B cell (primary cell): ENCODE data around the gene ZNF132. TPM values are rescaled to one million over a fixed set of nuclear protein-coding genes. Genes with fewer than 3 reads are reported as not detected.
A peak's percentile ranks its signal among the peaks of the same experiment; 100 is the strongest.

Source experiments
- ATAC-seq: fragments of 200-7000 bp; cut with Tn5 transposase; one replicate; pipeline ENCODE4 v1.10.0; 2021; ENCODE audit warnings: low read depth, mild to moderate bottlenecking, moderate number of reproducible peaks, moderate library complexity
- CTCF ChIA-PET: fragments of 350-600 bp; sonication (Branson Sonifier 250); formaldehyde crosslinking; loops from one replicate; lab custom pipeline; 2021; ENCODE audit warnings: antibody characterized with exemption, inconsistent platforms; lab: Charles Lee
- POLR2A ChIA-PET: fragments of 350-600 bp; sonication (Branson Sonifier 250); formaldehyde crosslinking; loops from one replicate; lab custom pipeline; 2021; ENCODE audit warnings: antibody characterized with exemption; lab: Charles Lee
- DNase-seq: peaks from one replicate; pipeline ENCODE4 v3.0.0; 2013
- H2AFZ ChIP-seq: 2 replicates; pipeline ENCODE4 v1.6.1; 2012; ENCODE audit warnings: mild to moderate bottlenecking, low read depth, low read length; ENCODE audit not compliant: insufficient read depth, poor library complexity, severe bottlenecking
- H3K27ac ChIP-seq, 2 donors: 1 replicate in 1 of 2; 2 replicates in 1 of 2; pipeline ENCODE4 v1.5.1; 2012 to 2013; ENCODE audit warnings: low read length in 2 of 2, mild to moderate bottlenecking in 2 of 2, moderate library complexity in 1 of 2
- H3K27me3 ChIP-seq, 4 experiments: fragments of 200-600 bp in 1 of 4; sonication (generic) in 1 of 4; replicated peaks in 1 of 4; 1 replicate in 2 of 4; 2 replicates in 2 of 4; pipeline versions ENCODE4 v1.6.1 to v1.7.0; 2013 to 2016; ENCODE audit warnings: low read length in 3 of 4, mild to moderate bottlenecking in 2 of 4, mixed read lengths in 1 of 4, moderate library complexity in 1 of 4; ENCODE audit not compliant: insufficient read depth in 4 of 4, control insufficient read depth in 3 of 4; ENCODE audit errors: control extremely low read depth in 1 of 4
- H3K36me3 ChIP-seq, 2 experiments: replicated peaks in 1 of 2; 1 replicate in 1 of 2; 2 replicates in 1 of 2; pipeline versions ENCODE4 v1.6.1 to v1.7.1; 2013; ENCODE audit warnings: low read length in 1 of 2; ENCODE audit not compliant: insufficient read depth in 2 of 2, control insufficient read depth in 1 of 2; ENCODE audit errors: control extremely low read depth in 1 of 2, extremely low read depth in 1 of 2
- H3K4me1 ChIP-seq, 2 donors: fragments of 200-600 bp in 1 of 2; sonication (generic) in 1 of 2; 1 replicate in 1 of 2; 2 replicates in 1 of 2; pipeline versions ENCODE4 v1.5.1 to v1.6.1; 2013 to 2017; ENCODE audit warnings: low read length in 2 of 2; ENCODE audit not compliant: control insufficient read depth in 2 of 2, insufficient read depth in 2 of 2
- H3K4me2 ChIP-seq: replicated peaks from 2 replicates; pipeline ENCODE3; 2012; ENCODE audit warnings: mild to moderate bottlenecking, low read depth, low read length; ENCODE audit not compliant: poor library complexity, severe bottlenecking
- H3K4me3 ChIP-seq, 5 experiments: fragments of 200-600 bp in 1 of 5; sonication (generic) in 1 of 5; 1 replicate in 3 of 5; 2 replicates in 2 of 5; pipeline versions ENCODE4 v1.5.1 to v1.7.0; 2011 to 2016; ENCODE audit warnings: low read length in 4 of 5, mild to moderate bottlenecking in 4 of 5, low read depth in 2 of 5, control low read depth in 1 of 5, moderate library complexity in 1 of 5; ENCODE audit not compliant: insufficient read depth in 1 of 5; ENCODE audit errors: control extremely low read depth in 1 of 5, extremely low read depth in 1 of 5
- H3K79me2 ChIP-seq: fragments of 200-600 bp; sonication (generic); one replicate; pipeline ENCODE4 v1.6.0; 2016; ENCODE audit warnings: low read length; ENCODE audit not compliant: control insufficient read depth, insufficient read depth
- H3K9ac ChIP-seq: fragments of 200-600 bp; sonication (generic); 2 replicates; pipeline ENCODE4 v1.6.1; 2017; ENCODE audit warnings: mild to moderate bottlenecking, low read length, moderate library complexity
- H3K9me3 ChIP-seq, 3 donors: one replicate each; pipeline versions ENCODE4 v1.6.1 to v1.7.1; 2013; ENCODE audit warnings: low read length in 2 of 3; ENCODE audit not compliant: control insufficient read depth in 2 of 3, insufficient read depth in 1 of 3; ENCODE audit errors: control extremely low read depth in 1 of 3
- H4K20me1 ChIP-seq: 2 replicates; pipeline ENCODE4 v1.6.0; 2012; ENCODE audit warnings: mild to moderate bottlenecking, low read length; ENCODE audit not compliant: insufficient read depth, control insufficient read depth, poor library complexity, severe bottlenecking
- H3K27ac Mint-ChIP-seq: one replicate; pipeline ENCODE4 v1.8.0; 2021; ENCODE audit warnings: mixed read lengths
- H3K27me3 Mint-ChIP-seq: one replicate; pipeline ENCODE4 v1.8.0; 2021; ENCODE audit warnings: mixed read lengths
- H3K4me1 Mint-ChIP-seq: one replicate; pipeline ENCODE4 v1.8.0; 2021; ENCODE audit warnings: mixed read lengths
- H3K4me3 Mint-ChIP-seq: one replicate; pipeline ENCODE4 v1.8.0; 2021; ENCODE audit warnings: mixed read lengths
- H3K9me3 Mint-ChIP-seq: one replicate; pipeline ENCODE4 v1.8.0; 2022; ENCODE audit warnings: mixed read lengths; ENCODE audit not compliant: insufficient read depth
- CTCF ChIP-seq: fragments of 200-600 bp; IDR thresholded peaks from one replicate; pipeline ENCODE4 v1.8.0; 2022; ENCODE audit warnings: antibody characterized with exemption, mild to moderate bottlenecking
- EZH2 ChIP-seq: IDR thresholded peaks from 2 replicates; pipeline ENCODE4 v1.6.1; 2012; ENCODE audit warnings: borderline replicate concordance, low read depth, mild to moderate bottlenecking, moderate library complexity, low read length; ENCODE audit not compliant: insufficient read depth, poor library complexity, severe bottlenecking
- WGBS: methylation state at CpG from one replicate; pipeline ENCODE4 v1.1.5; 2013; ENCODE audit warnings: missing lambda C conversion rate; ENCODE audit not compliant: insufficient coverage; 5-methylcytosine and 5-hydroxymethylcytosine counted together
- intact Hi-C: fragments of 100-400 bp; cut with micrococcal nuclease; formaldehyde crosslinking; loops from one replicate; pipeline ENCODE4 v1.10.0; 2022
- polyA plus RNA-seq: library from polyadenylated mRNA; depleted of rRNA; stranded (reverse); fragments of >200 nt; gene quantifications from 2 replicates; pipeline ENCODE4 v1.2.3, GENCODE V29; 2012
- total RNA-seq, 2 donors: library from RNA; stranded (reverse); fragments of 120-200 nt in 1 of 2; gene quantifications; 1 replicate in 1 of 2; 2 replicates in 1 of 2; pipeline versions ENCODE4 v1.2.3 to v1.2.4, GENCODE V29; 2013 to 2022

Gene ZNF132
- total and polyA plus RNA-seq, 2 donors (not counting 1 experiment from before 2014, with no cell fraction given): 1.6 to 14.7 TPM

DNA sequence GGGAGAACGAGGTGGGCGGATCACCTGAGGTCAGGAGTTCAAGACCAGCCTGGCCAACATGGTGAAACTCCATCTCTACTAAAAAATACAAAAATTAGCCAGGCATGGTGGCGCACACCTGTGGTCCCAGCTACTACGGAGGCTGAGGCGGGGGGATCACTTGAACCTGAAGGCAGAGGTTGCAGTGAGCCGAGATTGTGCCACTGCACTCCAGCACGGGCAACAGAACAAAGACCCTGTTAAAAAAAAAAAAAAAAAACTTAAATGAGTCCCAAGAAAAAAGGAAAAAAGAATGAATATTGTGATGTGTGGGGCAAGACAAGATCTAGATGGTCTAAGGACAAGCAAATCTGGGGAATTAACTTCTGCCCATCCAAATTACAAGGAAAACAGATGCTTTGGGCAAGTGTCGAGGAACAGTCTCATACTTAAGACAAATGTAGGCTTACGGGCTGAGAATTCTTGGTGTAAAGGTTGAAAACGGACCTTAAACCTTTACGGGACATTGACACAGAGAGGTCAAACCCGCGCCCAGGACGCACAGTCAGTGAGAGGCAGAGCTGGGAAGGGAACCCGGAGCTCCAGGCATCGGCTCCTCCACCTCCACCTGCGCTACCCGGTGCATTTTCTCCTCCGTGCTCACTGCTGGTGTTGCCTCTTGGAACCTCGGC lies 26.3 kb upstream of the ZNF132 start:
- ATAC-seq: peak; percentile 18
- peaks cover 26% of the 10 kb centered on the region for H3K4me1 Mint-ChIP-seq
- Histone ChIP-seq H2AFZ (peak overlapping the region; percentile 93), H3K4me2 (peak overlapping the region; percentile 78), H4K20me1 (peaks cover 4% of the 10 kb centered on the region), H3K4me3 (peak overlapping the region; percentile 30 to 91 (median 89)), H3K79me2 (peaks cover 24% of the 10 kb centered on the region), H3K4me1 (peaks cover 8 to 25% of the 10 kb centered on the region in 2 donors), H3K9me3 (peaks cover 0 to 6% (median 0%) of the 10 kb centered on the region in 3 donors), H3K27ac (no peak overlapping the region), H3K27me3 (no peaks in the 10 kb centered on the region), H3K9ac (peak overlapping the region; percentile 89), H3K36me3 (peaks cover 0 to 3% of the 10 kb centered on the region in 2 experiments)
- peak overlapping the region; percentile 85 for H3K4me3 Mint-ChIP-seq
- ChIA-PET POLR2A (interaction anchor here (0.6 to 1.7 kb wide), 3 partner anchors 11 to 104 kb away, joined by 3 to 4 read pairs (median 3); partner anchors contain the start of gene ZNF497), CTCF (interaction anchor here (0.9 kb wide), 1 partner anchor 161 kb away, joined by 3 read pairs; the partner anchor contains the start of gene ERVK3-1)
- peak overlapping the region; percentile 85 for H3K27ac Mint-ChIP-seq
- intact Hi-C loops: loop anchor here (1.0 to 2.0 kb wide), 8 partner anchors 10 to 161 kb away; partner anchors contain the start of genes ERVK3-1, RPS5, TRIM28 and ZNF132
- 35% methylated on average over 18 of the region's 20 CpGs for WGBS
- no peaks in the 10 kb centered on the region for H3K9me3 Mint-ChIP-seq
- H3K27me3 Mint-ChIP-seq: no peaks in the 10 kb centered on the region
- DNase-seq: no peak
- TF ChIP-seq EZH2 (no peak), CTCF (no peak)

DNA sequence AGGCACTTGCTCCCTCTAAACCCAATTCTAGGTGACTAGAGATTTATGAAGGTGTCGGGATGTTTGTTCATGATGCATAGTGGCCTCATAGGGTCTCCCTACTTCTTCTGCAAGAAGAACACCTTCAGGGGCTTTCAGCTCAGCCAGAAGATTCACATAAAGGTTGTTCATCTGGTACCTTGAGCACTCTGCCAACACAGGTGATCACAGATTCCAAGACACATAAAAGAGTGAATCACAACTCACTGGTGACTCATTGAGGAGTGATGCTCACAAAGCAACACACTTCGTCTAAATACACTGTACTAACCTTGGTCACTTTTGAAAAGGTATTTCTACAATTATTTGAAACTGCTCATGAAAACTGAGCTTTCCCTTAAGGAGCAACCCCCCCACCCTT lies 20.1 kb upstream of the ZNF132 start:
- H2AFZ ChIP-seq: no peak overlapping the region
- no peak overlapping the region for H3K27ac ChIP-seq
- ATAC-seq: no peak
- intact Hi-C loops: no loop called here
- no peaks in the 10 kb centered on the region for H3K79me2 ChIP-seq
- H3K36me3 ChIP-seq: peaks cover 0 to 6% of the 10 kb centered on the region in 2 experiments
- TF ChIP-seq EZH2 (no peak), CTCF (no peak)
- Mint-ChIP-seq H3K27ac (no peak overlapping the region), H3K27me3 (no peaks in the 10 kb centered on the region), H3K9me3 (no peaks in the 10 kb centered on the region), H3K4me1 (peaks cover 2% of the 10 kb centered on the region), H3K4me3 (no peak overlapping the region)
- H3K4me2 ChIP-seq: no peak overlapping the region
- no peak overlapping the region for H3K4me3 ChIP-seq
- H3K27me3 ChIP-seq: no peaks in the 10 kb centered on the region
- no peaks in the 10 kb centered on the region for H4K20me1 ChIP-seq
- H3K9ac ChIP-seq: no peak overlapping the region
- no peak for DNase-seq
- ChIA-PET CTCF (no interaction called here), POLR2A (no interaction called here)
- WGBS: no CpG with 5 or more reads among the region's 2 CpGs
- peaks cover 0 to 4% of the 10 kb centered on the region in 2 donors for H3K4me1 ChIP-seq
- H3K9me3 ChIP-seq: peaks cover 0 to under 1% (median 0%) of the 10 kb centered on the region in 3 donors
